OCI-LY1 (cell line): ENCODE results near the gene CCND1.

Experiments
- H2AFZ ChIP-seq: fragments of 200-600 bp; sonication (generic), shearing (Covaris generic); 2 replicates; pipeline ENCODE4 v1.6.0; 2014; ENCODE audit warnings: antibody characterized with exemption, mild to moderate bottlenecking, low read length
- H3F3A ChIP-seq: fragments of 200-600 bp; sonication (generic), shearing (Covaris generic); 2 replicates; pipeline ENCODE4 v1.6.0; 2014; ENCODE audit warnings: mild to moderate bottlenecking, antibody characterized with exemption, low read length, moderate library complexity; ENCODE audit not compliant: insufficient read depth
- H3K27ac ChIP-seq: fragments of 200-600 bp; sonication (generic); 2 replicates; pipeline ENCODE4 v1.5.1; 2014; ENCODE audit warnings: low read length, mixed run types, mild to moderate bottlenecking, low read depth; ENCODE audit not compliant: poor library complexity, severe bottlenecking
- H3K27me3 ChIP-seq: fragments of 200-600 bp; sonication (generic); 2 replicates; pipeline ENCODE4 v1.6.0; 2014; ENCODE audit warnings: antibody characterized with exemption, mild to moderate bottlenecking, low read length, moderate library complexity; ENCODE audit not compliant: insufficient read depth
- H3K36me3 ChIP-seq: fragments of 200-600 bp; sonication (generic); 2 replicates; pipeline ENCODE4 v1.6.1; 2014; ENCODE audit warnings: mild to moderate bottlenecking, antibody characterized with exemption, low read length, moderate library complexity, mixed read lengths; ENCODE audit not compliant: insufficient read depth
- H3K4me1 ChIP-seq: fragments of 200-600 bp; sonication (generic); 2 replicates; pipeline ENCODE4 v1.5.1; 2014; ENCODE audit warnings: mild to moderate bottlenecking, low read length, moderate library complexity; ENCODE audit not compliant: insufficient read depth, severe bottlenecking
- H3K4me2 ChIP-seq: fragments of 200-600 bp; sonication (generic), shearing (Covaris generic); 2 replicates; pipeline ENCODE4 v1.6.1; 2014; ENCODE audit warnings: low read length
- H3K4me3 ChIP-seq: fragments of 200-600 bp; sonication (generic); 2 replicates; pipeline ENCODE4 v1.5.1; 2014; ENCODE audit warnings: low read length, low read depth, mild to moderate bottlenecking, mixed read lengths; ENCODE audit not compliant: poor library complexity, severe bottlenecking
- H3K79me2 ChIP-seq: fragments of 200-600 bp; shearing (Covaris generic); 2 replicates; pipeline ENCODE4 v1.6.1; 2016; ENCODE audit warnings: mixed run types, low read length, mixed read lengths; ENCODE audit not compliant: insufficient read depth
- H3K9ac ChIP-seq: fragments of 200-600 bp; sonication (generic), shearing (Covaris generic); 2 replicates; pipeline ENCODE4 v1.6.1; 2014; ENCODE audit warnings: mild to moderate bottlenecking, low read length, mixed read lengths
- H3K9me2 ChIP-seq: fragments of 200-600 bp; sonication (generic), shearing (Covaris generic); 2 replicates; pipeline ENCODE4 v1.6.1; 2014; ENCODE audit warnings: low read depth, mild to moderate bottlenecking, low read length, mixed read lengths
- H3K9me3 ChIP-seq: fragments of 200-600 bp; shearing (Covaris generic); 2 replicates; pipeline ENCODE4 v1.6.1; 2014; ENCODE audit warnings: low read length, mixed read lengths
- H4K20me1 ChIP-seq: fragments of 200-600 bp; sonication (generic), shearing (Covaris generic); 2 replicates; pipeline ENCODE4 v1.6.0; 2016; ENCODE audit warnings: mild to moderate bottlenecking, low read length; ENCODE audit not compliant: insufficient read depth
- EZH2 ChIP-seq: fragments of 200-600 bp; sonication (generic), shearing (Covaris generic); IDR thresholded peaks from 2 replicates; pipeline ENCODE4 v1.8.0; 2017; ENCODE audit warnings: borderline replicate concordance, mixed run types, mild to moderate bottlenecking, antibody characterized with exemption, low read length, moderate library complexity, mixed read lengths
- TF ChIP-seq, protein P1 (sequence below): fragments of 200-600 bp; sonication (generic), shearing (Covaris generic); IDR thresholded peaks from 2 replicates; pipeline ENCODE4 v1.5.1; 2017; ENCODE audit warnings: mild to moderate bottlenecking, antibody characterized with exemption, low read length, moderate library complexity, mixed read lengths

Gene CCND1

DNA sequence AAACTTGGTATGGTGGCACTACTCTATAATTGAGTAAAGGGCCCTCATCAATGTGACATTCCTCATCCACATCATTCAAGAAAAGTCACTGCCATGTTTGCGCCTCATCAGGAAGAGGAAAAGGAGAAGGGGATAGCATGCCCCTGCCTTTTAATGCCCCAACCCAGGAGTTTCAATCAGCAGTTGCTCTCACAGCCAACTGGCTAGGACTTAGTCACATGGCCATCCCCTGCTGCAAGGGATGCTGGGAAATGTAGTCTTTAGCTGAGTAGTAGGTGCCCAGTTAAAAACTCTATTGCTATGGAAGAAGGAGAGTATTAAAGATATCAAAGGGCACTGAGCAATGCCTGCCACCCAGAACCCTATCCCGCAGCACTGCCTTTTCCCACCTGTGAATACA lies 10.9 kb upstream of the CCND1 start:
- Histone ChIP-seq H3K9me3 (no peaks in the 10 kb centered on the region), H3K27me3 (no peaks in the 10 kb centered on the region), H3K36me3 (no peaks in the 10 kb centered on the region), H3K4me2 (no peak overlapping the region), H3K9me2 (no peaks in the 10 kb centered on the region), H3K27ac (no peak overlapping the region), H4K20me1 (no peaks in the 10 kb centered on the region), H3K79me2 (no peaks in the 10 kb centered on the region), H2AFZ (no peak overlapping the region), H3K9ac (no peak overlapping the region), H3F3A (no peaks in the 10 kb centered on the region), H3K4me1 (no peaks in the 10 kb centered on the region), H3K4me3 (no peak overlapping the region)
- no peak for TF ChIP-seq EZH2
- TF ChIP-seq, protein P1, sequence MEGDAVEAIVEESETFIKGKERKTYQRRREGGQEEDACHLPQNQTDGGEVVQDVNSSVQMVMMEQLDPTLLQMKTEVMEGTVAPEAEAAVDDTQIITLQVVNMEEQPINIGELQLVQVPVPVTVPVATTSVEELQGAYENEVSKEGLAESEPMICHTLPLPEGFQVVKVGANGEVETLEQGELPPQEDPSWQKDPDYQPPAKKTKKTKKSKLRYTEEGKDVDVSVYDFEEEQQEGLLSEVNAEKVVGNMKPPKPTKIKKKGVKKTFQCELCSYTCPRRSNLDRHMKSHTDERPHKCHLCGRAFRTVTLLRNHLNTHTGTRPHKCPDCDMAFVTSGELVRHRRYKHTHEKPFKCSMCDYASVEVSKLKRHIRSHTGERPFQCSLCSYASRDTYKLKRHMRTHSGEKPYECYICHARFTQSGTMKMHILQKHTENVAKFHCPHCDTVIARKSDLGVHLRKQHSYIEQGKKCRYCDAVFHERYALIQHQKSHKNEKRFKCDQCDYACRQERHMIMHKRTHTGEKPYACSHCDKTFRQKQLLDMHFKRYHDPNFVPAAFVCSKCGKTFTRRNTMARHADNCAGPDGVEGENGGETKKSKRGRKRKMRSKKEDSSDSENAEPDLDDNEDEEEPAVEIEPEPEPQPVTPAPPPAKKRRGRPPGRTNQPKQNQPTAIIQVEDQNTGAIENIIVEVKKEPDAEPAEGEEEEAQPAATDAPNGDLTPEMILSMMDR, result no peak

DNA sequence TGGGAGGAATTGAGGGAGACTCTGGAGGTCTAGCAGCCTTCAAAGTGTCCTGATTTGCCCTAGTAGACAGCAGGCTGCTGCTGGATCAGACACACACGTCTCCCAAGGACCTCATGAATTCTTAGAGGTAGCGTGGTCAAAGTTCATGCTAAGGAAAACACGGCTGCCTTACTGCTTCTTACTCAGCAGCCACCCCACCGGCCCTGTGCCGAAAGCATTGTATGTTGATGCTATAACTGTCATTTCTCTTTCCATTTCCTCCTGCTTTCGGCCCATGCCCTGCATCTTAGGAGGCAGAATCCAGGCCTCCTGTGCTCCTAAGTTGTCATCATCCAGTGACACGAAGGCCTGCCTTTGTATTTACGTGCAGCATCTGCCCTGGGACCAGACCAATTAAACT lies 10.5 kb upstream of the CCND1 start:
- H3K9me2 ChIP-seq, result no peaks in the 10 kb centered on the region
- H3F3A ChIP-seq, result no peaks in the 10 kb centered on the region
- no peaks in the 10 kb centered on the region for H3K27me3 ChIP-seq
- H3K4me3 ChIP-seq, result no peak overlapping the region
- no peak overlapping the region for H2AFZ ChIP-seq
- H4K20me1 ChIP-seq, result no peaks in the 10 kb centered on the region
- TF ChIP-seq EZH2, result no peak
- TF ChIP-seq, protein P1, result no peak
- H3K36me3 ChIP-seq, result no peaks in the 10 kb centered on the region
- no peaks in the 10 kb centered on the region for H3K9me3 ChIP-seq
- H3K27ac ChIP-seq, result no peak overlapping the region
- H3K9ac ChIP-seq, result no peak overlapping the region
- H3K79me2 ChIP-seq, result no peaks in the 10 kb centered on the region
- H3K4me2 ChIP-seq, result no peak overlapping the region
- H3K4me1 ChIP-seq, result no peaks in the 10 kb centered on the region

DNA sequence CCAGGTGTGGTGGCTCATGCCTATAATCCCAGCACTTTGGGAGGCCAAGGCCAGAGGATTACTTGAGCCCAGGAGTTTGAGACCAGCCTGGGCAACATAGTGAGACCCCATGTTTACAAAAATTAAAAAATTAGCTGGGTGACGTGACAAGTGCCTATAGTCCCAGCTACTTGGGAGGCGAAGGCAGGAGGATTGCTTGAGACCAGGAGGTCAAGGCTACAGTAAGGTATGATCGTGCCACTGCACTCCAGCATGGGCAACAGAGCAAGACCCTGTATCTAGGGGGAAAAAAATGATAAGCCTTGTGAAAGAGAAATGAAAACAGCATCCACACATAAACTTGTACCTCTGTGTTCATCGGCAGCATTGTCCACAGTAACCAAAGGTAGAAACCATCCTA lies 8.1 kb upstream of the CCND1 start:
- H2AFZ ChIP-seq, result no peak overlapping the region
- TF ChIP-seq, protein P1, result no peak
- no peak for TF ChIP-seq EZH2
- no peak overlapping the region for H3K4me2 ChIP-seq
- no peaks in the 10 kb centered on the region for H3K4me1 ChIP-seq
- H3K79me2 ChIP-seq, result no peaks in the 10 kb centered on the region
- H3K27ac ChIP-seq, result no peak overlapping the region
- H3K9me2 ChIP-seq, result no peaks in the 10 kb centered on the region
- H3K27me3 ChIP-seq, result no peaks in the 10 kb centered on the region
- no peaks in the 10 kb centered on the region for H3K9me3 ChIP-seq
- no peaks in the 10 kb centered on the region for H4K20me1 ChIP-seq
- H3K9ac ChIP-seq, result no peak overlapping the region
- no peaks in the 10 kb centered on the region for H3F3A ChIP-seq
- no peak overlapping the region for H3K4me3 ChIP-seq
- H3K36me3 ChIP-seq, result no peaks in the 10 kb centered on the region
